HG02870 (cell line): Measurements from ENCODE around the gene MAML2.
"Not testable (repeated sequence)": the region's sequence is repeated elsewhere in the genome, so short reads cannot be mapped to it uniquely, and the experiment has no call there.

ENCODE experiments used
- ATAC-seq: cut with Tn5 transposase; IDR thresholded peaks from one replicate; pipeline ENCODE4 v1.9.1; 2021; ENCODE audit warnings: mild to moderate bottlenecking, moderate library complexity; ENCODE audit not compliant: unreplicated experiment

The MAML2 gene

GRCh38 chr11:96294289-96294688, 48.7 kb downstream of the MAML2 start:
- ATAC-seq, result no peak

GRCh38 chr11:96293598-96294021, 49.4 kb downstream of the MAML2 start:
- ATAC-seq, result peak; percentile 83

- no peak for ATAC-seq
Measured at GRCh38 chr11:96293109-96293508, 49.9 kb downstream of the MAML2 start.

DNA sequence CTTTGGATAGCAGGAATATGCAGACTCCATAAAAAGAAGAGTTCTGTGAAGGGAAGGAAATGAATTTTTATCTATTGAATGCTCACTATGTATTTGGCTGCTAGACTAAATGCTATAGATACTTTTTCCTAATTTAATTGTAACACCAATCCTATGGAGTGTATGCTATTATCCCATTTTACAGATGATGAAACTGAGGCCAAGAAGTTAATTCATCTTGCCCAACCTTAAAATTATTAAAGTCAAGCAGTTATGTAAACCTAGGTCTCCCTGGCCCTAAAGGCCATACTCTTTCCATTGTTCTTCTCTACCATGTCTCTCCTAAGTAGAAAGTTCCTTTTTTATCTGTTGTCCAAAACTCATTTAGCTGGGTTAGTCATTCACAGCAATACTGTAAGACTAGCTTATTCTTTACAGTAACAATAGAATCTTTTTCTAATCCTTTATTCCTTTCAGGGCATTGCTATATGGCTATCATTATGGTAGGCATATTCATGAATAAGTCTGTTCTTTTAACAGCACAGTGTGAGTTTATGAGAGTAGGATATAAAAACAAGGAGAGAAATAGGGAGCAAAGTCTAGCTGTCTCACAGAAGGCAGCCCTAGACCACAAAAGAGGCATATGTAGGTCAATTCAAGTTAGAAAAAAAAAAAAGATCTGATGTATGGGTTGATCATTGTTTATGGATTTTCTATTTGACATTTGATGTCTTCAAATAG, 50.5 kb downstream of the MAML2 start:
- no peak for ATAC-seq

- ATAC-seq, result no peak
Measured at GRCh38 chr11:96290631-96291030, 52.4 kb downstream of the MAML2 start.

- no peak for ATAC-seq
Measured at GRCh38 chr11:96290031-96290430, 53.0 kb downstream of the MAML2 start.

- ATAC-seq, result peak; percentile 57
Measured at GRCh38 chr11:96288915-96289314, 54.1 kb downstream of the MAML2 start.

DNA sequence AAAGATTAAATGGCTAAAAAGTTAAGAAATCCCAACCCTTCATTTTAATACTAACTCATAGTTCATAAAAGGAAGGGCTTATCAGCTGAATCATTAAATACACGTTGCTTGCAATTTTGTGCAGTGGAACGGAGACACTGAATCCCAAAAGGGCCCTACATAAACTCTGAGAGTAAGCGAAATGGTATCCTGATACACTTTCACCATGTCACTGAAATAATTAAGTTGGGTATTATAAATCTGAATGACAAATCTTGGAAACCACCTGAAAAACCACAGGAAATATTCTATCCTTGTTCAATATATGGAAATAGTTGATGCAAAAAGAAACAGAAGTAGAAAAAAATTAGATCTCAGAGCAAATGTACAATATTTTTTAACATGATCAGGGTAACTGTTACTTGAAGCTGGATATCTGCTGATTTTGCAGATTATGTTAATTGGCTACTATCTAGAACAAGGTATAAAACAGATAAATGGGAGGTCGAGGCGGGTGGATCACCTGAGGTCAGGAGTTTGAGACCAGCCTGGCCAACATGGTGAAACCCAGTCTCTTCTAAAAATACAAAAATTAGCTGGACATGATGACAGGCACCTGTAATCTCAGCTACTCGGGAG, 55.1 kb downstream of the MAML2 start:
- ATAC-seq, result no peak

DNA sequence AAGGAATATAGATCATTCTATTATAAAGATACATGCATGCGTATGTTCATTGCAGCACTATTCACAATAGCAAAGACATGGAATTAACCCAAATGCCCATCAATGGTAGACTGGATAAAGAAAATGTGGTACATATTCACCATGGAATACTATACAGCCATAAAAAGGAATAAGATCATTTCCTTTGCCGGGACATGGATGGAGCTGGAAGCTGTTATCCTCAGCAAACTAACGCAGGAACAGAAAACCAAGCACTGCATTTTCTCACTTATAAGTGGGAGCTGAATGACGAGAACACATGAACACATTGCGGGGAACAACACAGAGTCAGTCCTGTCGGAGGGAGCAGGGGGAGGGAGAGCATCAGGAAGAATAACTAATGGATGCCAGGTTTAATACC, 57.0 kb downstream of the MAML2 start:
- not testable (repeated sequence) for ATAC-seq

DNA sequence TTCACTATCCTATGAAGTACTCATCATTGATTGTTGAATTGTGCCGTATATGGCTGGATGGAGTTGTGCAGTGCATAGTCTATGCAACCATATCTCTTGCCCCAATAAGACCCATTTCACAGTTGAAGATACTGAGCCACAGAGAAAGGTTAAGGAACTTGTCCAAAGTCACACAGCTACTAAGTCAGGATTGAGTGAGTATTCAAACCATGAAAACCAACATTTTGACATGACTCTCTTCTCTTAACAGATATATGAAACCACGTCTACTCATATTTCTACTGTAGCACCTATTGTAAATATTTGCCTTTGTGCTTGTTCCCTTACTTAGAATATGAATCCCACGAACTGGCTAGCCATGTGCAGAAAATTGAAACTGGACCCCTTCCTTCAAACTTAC, 58.1 kb downstream of the MAML2 start:
- peak; percentile 51 for ATAC-seq

- no peak for ATAC-seq
Measured at GRCh38 chr11:96284401-96284800, 58.6 kb downstream of the MAML2 start.

GRCh38 chr11:96282625-96283220, 60.3 kb downstream of the MAML2 start:
- no peak for ATAC-seq

GRCh38 chr11:96280444-96280843, 62.6 kb downstream of the MAML2 start:
- no peak for ATAC-seq

- ATAC-seq, result no peak
Measured at GRCh38 chr11:96279896-96280290, 63.1 kb downstream of the MAML2 start.

DNA sequence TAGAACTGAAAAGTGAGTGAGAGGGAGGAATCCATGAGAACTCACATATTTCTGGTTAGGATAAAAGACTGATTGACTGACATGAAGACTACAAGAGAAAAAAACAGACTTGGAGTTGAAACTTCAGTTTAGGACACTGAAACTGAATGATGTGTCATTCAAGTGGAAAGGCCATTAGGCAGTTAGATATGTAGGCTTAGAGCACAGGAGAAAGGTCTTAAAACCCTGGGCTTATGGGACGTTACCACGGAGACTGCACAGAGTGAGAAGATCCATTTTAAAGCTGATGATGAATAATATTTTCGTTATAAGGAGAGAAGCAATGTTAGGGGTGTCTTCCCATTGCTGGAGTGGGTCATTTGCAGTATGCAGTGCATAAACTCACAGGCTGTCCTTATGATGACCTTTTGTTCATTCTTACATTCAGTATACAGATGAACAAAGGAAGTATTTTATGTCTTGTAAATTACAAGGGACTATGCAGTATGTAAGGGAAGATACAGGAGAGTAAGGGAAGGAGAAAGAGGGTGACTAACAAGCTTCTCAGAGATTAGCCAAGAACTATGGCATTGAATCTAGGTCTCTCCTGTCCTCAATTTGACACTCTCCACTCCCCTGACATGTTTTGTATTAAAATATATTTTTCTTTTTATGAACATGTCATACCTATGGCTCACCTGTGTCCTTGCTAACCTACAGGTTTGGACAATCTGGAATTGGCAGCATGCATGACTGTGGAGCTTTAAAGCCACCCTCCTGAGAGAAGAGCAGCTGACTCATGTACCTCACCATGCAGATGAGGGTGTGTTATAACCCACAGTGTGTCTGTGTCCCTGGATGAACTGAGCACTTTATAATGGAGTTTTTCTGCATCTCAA, 63.7 kb downstream of the MAML2 start:
- ATAC-seq, result no peak

GRCh38 chr11:96278039-96278897, 64.7 kb downstream of the MAML2 start:
- ATAC-seq, result no peak

- no peak for ATAC-seq
Measured at GRCh38 chr11:96277696-96278038, 65.3 kb downstream of the MAML2 start.

DNA sequence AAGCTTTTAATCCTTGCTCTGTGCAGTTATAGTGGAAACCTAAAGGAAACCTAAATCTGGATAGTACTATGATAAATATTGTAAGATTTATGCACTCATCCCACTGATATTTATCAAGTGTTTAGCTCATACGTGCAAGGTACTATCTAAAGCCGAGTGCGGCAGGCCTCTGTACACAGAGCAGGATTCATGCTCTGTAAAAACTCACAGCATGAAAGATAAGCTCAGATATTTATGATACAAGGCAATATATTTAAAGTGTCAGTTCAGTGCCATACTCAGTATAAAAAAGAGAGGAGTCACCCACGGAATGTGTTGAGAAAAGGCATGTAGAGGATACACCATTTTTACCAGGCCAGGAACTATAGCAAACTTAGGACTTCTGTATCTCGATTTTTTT, 66.2 kb downstream of the MAML2 start:
- ATAC-seq, result no peak

- ATAC-seq, result no peak
Measured at GRCh38 chr11:96275801-96276594, 67.0 kb downstream of the MAML2 start.

DNA sequence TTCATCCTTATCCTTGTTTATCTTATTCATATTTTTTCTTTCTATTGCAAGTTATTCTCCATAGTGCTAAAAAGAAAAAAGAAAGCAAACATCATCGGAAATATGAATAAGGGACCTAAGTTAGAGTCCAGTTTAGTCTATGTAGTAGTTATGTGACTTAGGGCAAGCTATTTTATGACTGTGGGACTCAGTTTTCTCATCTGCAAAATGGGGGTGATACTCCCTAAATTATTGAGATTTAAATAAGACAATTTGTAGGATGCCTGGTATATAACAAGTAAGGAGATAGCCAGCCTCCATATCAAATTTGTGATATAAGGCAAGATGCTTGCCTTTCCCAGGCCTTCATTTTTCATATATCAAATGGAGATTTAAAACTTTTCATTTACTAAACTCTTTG, 69.5 kb downstream of the MAML2 start:
- no peak for ATAC-seq
